KOPT-K1 (cell line): ENCODE measurements around the gene NPAT.
"Not testable (repeated sequence)": the region's sequence is repeated elsewhere in the genome, so short reads cannot be mapped to it uniquely, and the experiment has no call there.

Experiments used
- H3K27ac ChIP-seq: fragments of 200-600 bp; sonication (generic); 2 replicates; pipeline ENCODE4 v1.5.1; 2016; ENCODE audit warnings: antibody characterized with exemption, mild to moderate bottlenecking, low read depth, low read length; ENCODE audit not compliant: poor library complexity, severe bottlenecking
- H3K36me3 ChIP-seq: fragments of 200-600 bp; sonication (generic); 2 replicates; pipeline ENCODE4 v1.5.1; 2017; ENCODE audit warnings: antibody characterized with exemption, mild to moderate bottlenecking, low read length, moderate library complexity; ENCODE audit not compliant: insufficient read depth
- H3K9me3 ChIP-seq: fragments of 200-600 bp; sonication (generic); 2 replicates; pipeline ENCODE4 v1.5.1; 2017; ENCODE audit warnings: antibody characterized with exemption, low read length, mild to moderate bottlenecking; ENCODE audit not compliant: insufficient read depth, poor library complexity, severe bottlenecking

Gene NPAT

DNA sequence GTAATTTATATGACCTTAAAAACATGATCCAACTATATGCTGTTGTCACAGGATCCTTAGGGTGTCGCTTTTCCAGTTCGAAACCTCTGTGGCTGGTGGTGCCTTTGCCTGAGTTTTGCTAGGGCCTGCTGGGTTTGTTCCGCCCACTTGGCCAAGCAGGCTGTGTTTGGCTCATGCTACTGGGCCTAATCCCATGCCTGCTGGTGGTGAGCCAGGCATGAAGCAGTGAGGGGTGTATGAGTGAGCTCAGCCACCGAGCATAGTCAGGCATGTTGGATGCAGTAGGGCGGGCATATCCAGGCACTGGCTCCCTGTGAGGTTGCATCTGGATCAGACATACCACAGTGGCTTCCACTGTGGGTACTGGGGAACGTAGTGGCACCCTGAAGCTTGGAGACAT, 16.3 kb downstream of the NPAT start:
- H3K9me3 ChIP-seq, result peaks cover 64% of the 10 kb centered on the region
- no peak overlapping the region for H3K27ac ChIP-seq
- H3K36me3 ChIP-seq, result peaks cover 99% of the 10 kb centered on the region

DNA sequence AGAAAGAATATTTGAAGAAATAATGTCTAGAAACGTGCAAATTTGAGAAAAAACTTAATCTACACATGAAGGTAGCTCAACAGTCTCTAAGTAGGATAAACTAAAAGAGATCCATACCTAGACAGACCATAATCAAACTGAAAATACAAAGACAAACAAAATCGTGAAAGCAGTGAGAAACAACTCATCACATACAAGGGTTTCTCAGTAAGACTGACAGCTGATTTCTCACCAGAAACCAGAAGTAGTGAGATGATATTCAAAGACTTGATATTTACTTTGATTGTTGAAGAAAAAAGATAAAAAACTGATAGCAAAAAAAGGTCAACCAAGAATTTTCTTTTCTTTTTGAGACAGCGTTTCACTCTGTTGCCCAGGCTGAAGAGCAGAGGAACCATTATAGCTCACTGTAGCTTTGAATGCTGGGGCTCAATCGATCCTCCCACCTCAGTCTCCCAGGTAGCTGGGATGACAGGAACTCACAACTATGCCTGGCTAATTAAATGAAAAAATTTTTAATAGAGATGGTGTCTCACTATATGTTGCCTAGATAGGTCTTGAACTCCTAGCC, 17.4 kb downstream of the NPAT start:
- H3K9me3 ChIP-seq, result peaks cover 60% of the 10 kb centered on the region
- H3K36me3 ChIP-seq, result peaks cover 97% of the 10 kb centered on the region
- H3K27ac ChIP-seq, result no peak overlapping the region

DNA sequence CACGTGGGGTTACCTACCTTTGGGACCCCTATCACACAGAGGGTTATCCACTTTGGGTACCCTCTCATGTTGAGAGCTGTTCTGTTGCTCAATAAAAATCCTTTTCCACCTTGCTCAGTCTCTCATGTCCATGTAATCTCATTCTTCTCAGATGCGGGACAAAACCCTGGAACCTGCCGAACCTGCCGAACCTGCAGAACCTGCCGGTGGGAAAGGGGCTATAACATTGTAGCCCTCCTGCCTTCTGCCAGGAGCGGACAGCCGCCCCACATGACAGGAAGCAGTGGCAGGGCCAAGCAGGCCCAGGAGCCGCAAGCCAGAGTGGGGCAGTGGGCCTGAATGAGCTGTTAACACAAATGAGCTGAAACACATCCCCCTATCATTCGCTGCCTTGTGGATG, 18.1 kb downstream of the NPAT start:
- Histone ChIP-seq H3K36me3 (peaks cover 97% of the 10 kb centered on the region), H3K9me3 (peaks cover 56% of the 10 kb centered on the region), H3K27ac (no peak overlapping the region)

DNA sequence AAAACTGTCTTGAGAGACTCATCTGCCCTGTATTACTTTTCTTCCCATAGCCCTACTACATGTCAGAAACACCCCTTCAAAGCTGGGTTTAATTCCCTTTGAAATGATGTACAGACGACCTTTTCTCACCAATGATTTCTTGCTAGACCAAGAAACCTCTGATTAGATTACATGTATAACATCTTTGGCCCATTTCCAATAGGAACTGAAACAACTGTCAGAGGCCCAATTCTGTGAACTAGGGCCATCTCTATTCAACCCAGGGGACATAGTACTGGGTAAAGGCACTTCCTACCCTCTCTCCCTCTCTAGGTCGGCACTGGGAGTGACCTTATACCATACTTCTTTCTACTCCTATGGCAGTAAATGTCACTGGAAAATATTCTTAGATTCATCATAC, 19.4 kb downstream of the NPAT start:
- Histone ChIP-seq H3K36me3 (peaks cover 97% of the 10 kb centered on the region), H3K27ac (no peak overlapping the region), H3K9me3 (peaks cover 44% of the 10 kb centered on the region)

GRCh38 chr11:108199446-108200321, 22.8 kb downstream of the NPAT start:
- H3K27ac ChIP-seq, result no peak overlapping the region
- H3K9me3 ChIP-seq, result peaks cover 10% of the 10 kb centered on the region
- peaks cover 97% of the 10 kb centered on the region for H3K36me3 ChIP-seq

DNA sequence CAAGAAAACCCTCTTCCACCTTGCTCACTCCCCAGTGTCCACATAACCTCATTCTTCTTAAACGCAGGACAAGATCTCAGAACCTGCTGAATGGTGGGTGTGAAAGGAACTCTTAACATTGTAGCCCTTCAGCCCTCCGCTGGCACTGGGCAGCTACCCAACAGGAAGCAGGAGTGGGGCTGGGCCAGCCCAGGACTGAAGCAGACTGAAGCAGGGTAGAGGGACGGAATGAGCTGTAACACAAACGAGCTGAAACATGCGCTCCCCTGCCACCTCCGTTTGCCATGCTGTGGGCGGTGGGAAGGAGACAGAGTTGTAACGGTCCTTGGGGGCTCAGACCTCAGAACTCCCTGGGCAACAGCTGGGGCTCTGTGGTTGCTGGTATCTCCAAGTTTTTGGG, 23.6 kb downstream of the NPAT start:
- H3K36me3 ChIP-seq, result peaks cover 97% of the 10 kb centered on the region
- H3K27ac ChIP-seq, result no peak overlapping the region
- H3K9me3 ChIP-seq, result peaks cover 2% of the 10 kb centered on the region

GRCh38 chr11:108197351-108197750, 25.1 kb downstream of the NPAT start:
- Histone ChIP-seq H3K9me3 (no peaks in the 10 kb centered on the region), H3K36me3 (peaks cover 97% of the 10 kb centered on the region), H3K27ac (no peak overlapping the region)

DNA sequence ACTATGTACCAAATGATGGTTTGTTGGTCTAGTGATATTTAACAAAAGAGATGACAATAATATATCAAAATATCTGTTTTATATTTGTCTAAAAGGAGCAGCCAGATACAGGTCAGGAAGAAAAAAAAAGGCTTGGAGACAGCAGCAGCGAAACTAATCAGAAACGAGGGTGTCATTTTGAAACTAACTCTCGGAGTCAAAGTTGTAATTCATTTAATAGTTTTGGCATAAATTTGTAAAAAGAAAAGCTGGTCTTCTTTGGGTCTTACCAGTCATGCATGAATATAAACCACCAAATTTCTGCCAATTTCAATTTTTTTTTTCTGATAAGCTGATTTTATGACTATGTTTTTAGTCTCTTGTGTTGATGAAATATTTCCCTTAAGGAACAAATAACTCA, 25.5 kb downstream of the NPAT start:
- H3K36me3 ChIP-seq, result peaks cover 97% of the 10 kb centered on the region
- H3K27ac ChIP-seq, result no peak overlapping the region

GRCh38 chr11:108193725-108194124, 28.7 kb downstream of the NPAT start:
- H3K9me3 ChIP-seq, result no peaks in the 10 kb centered on the region
- H3K36me3 ChIP-seq, result peaks cover 99% of the 10 kb centered on the region
- no peak overlapping the region for H3K27ac ChIP-seq

More for the DNA sequence above, 25.5 kb downstream of the NPAT start:
- no peaks in the 10 kb centered on the region for H3K9me3 ChIP-seq

- Histone ChIP-seq H3K27ac (no peak overlapping the region), H3K36me3 (peaks cover 97% of the 10 kb centered on the region), H3K9me3 (no peaks in the 10 kb centered on the region)
Observed at GRCh38 chr11:108177570-108177969, 44.9 kb downstream of the NPAT start.

GRCh38 chr11:108170184-108170583, 52.3 kb downstream of the NPAT start:
- H3K9me3 ChIP-seq, result no peaks in the 10 kb centered on the region
- H3K36me3 ChIP-seq, result peaks cover 97% of the 10 kb centered on the region
- H3K27ac ChIP-seq, result no peak overlapping the region

DNA sequence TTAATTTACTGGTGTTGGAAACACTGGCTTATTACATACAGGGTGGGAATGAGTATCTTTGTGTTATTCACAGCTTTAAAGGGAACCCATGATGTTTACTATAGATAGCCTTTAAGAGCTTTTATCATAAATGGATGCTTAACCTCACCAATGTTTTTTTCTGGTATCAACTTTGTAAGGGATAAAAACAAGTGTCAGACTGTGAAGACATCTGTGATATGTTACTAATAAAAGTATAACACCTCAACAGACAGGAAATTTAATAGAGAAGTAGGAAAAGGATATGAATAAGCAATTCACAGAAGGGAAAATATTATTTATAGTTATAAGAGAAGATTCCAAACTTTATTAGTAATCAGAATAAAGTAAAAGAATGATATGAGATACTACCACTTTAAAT, 54.8 kb downstream of the NPAT start:
- Histone ChIP-seq H3K9me3 (no peaks in the 10 kb centered on the region), H3K36me3 (peaks cover 95% of the 10 kb centered on the region), H3K27ac (no peak overlapping the region)

GRCh38 chr11:108162878-108163277, 59.6 kb downstream of the NPAT start:
- peaks cover 96% of the 10 kb centered on the region for H3K36me3 ChIP-seq
- H3K27ac ChIP-seq, H3K9me3 ChIP-seq: not testable (repeated sequence)

GRCh38 chr11:108160970-108161566, 61.4 kb downstream of the NPAT start:
- H3K9me3 ChIP-seq, result no peaks in the 10 kb centered on the region
- no peak overlapping the region for H3K27ac ChIP-seq
- H3K36me3 ChIP-seq, result peaks cover 96% of the 10 kb centered on the region

GRCh38 chr11:108154591-108154990, 67.8 kb downstream of the NPAT start:
- peaks cover 100% of the 10 kb centered on the region for H3K36me3 ChIP-seq
- no peak overlapping the region for H3K27ac ChIP-seq
- H3K9me3 ChIP-seq, result no peaks in the 10 kb centered on the region
